Natural killer cell (primary cell): ENCODE results near the gene LSM14A. TPM values are rescaled to one million over a fixed set of nuclear protein-coding genes. Genes with fewer than 3 reads are reported as not detected.
"Not testable (repeated sequence)": the region's sequence is repeated elsewhere in the genome, so short reads cannot be mapped to it uniquely, and the experiment has no call there.

Experiments used
- ATAC-seq, 3 donors: fragments of 150-1000 bp in 2 of 3; fragments of 200-7000 bp in 1 of 3; cut with Tn5 transposase; 1 replicate in 1 of 3; 2 replicates in 2 of 3; pipeline ENCODE4 v1.10.0; 2021; ENCODE audit warnings: mild to moderate bottlenecking in 2 of 3, moderate library complexity in 2 of 3
- DNase-seq, 2 donors: peaks; one replicate each; pipeline versions ENCODE4 v3.0.0 to v3.0.0-alpha.2; 2013 to 2021; ENCODE audit warnings: mixed read lengths in 1 of 2
- H3K27ac ChIP-seq: one replicate; pipeline ENCODE4 v1.5.1; 2013; ENCODE audit warnings: mild to moderate bottlenecking, low read length
- H3K27me3 ChIP-seq: one replicate; pipeline ENCODE4 v1.6.1; 2013; ENCODE audit warnings: low read length; ENCODE audit not compliant: control insufficient read depth, insufficient read depth
- H3K36me3 ChIP-seq: one replicate; pipeline ENCODE4 v1.6.1; 2013; ENCODE audit warnings: low read length; ENCODE audit not compliant: control insufficient read depth, insufficient read depth
- H3K4me1 ChIP-seq: one replicate; pipeline ENCODE4 v1.6.1; 2013; ENCODE audit warnings: low read length; ENCODE audit not compliant: control insufficient read depth, insufficient read depth
- H3K4me3 ChIP-seq: one replicate; pipeline ENCODE4 v1.5.1; 2013; ENCODE audit warnings: low read length
- H3K9me3 ChIP-seq: one replicate; pipeline ENCODE4 v1.6.1; 2013; ENCODE audit warnings: low read length; ENCODE audit not compliant: control insufficient read depth, insufficient read depth
- H3K27ac Mint-ChIP-seq, 2 donors: one replicate each; pipeline ENCODE4 v1.8.0; 2022; ENCODE audit warnings: mild to moderate bottlenecking in 2 of 2, mixed read lengths in 2 of 2, moderate library complexity in 1 of 2
- H3K27me3 Mint-ChIP-seq, 2 donors: one replicate each; pipeline ENCODE4 v1.8.0; 2022; ENCODE audit warnings: low read depth in 2 of 2, mixed read lengths in 2 of 2
- H3K36me3 Mint-ChIP-seq: one replicate; pipeline ENCODE4 v1.8.0; 2022; ENCODE audit warnings: mixed read lengths
- H3K4me1 Mint-ChIP-seq, 2 donors: one replicate each; pipeline ENCODE4 v1.8.0; 2022; ENCODE audit warnings: mixed read lengths in 2 of 2
- H3K4me3 Mint-ChIP-seq: one replicate; pipeline ENCODE4 v1.8.0; 2022; ENCODE audit warnings: mild to moderate bottlenecking, moderate library complexity, mixed read lengths
- H3K9me3 Mint-ChIP-seq, 2 donors: one replicate each; pipeline ENCODE4 v1.8.0; 2022; ENCODE audit warnings: mixed read lengths in 2 of 2
- CTCF ChIP-seq: fragments of 200-600 bp; IDR thresholded peaks from one replicate; pipeline ENCODE4 v1.8.0; 2022; ENCODE audit warnings: antibody characterized with exemption
- WGBS: methylation state at CpG from one replicate; pipeline ENCODE4 v1.1.7; 2013; ENCODE audit warnings: missing lambda C conversion rate; ENCODE audit not compliant: insufficient coverage; 5-methylcytosine and 5-hydroxymethylcytosine counted together
- intact Hi-C: fragments of 100-400 bp; cut with micrococcal nuclease; formaldehyde crosslinking; loops from one replicate; pipeline ENCODE4 v1.14.2; 2022
- total RNA-seq, 4 donors: library from RNA; stranded (reverse); fragments of 120-200 nt in 1 of 4; gene quantifications; one replicate each; pipeline versions ENCODE4 v1.2.3 to v1.2.4, GENCODE V29; 2013 to 2022

The LSM14A gene
- total RNA-seq, 3 donors from 2014 or later (not counting 1 experiment from before 2014, with no cell fraction given) = 201 to 246 (median 202) TPM

- 67% methylated on average over 2 of the region's 2 CpGs for WGBS
- no peak for TF ChIP-seq CTCF
- Histone ChIP-seq H3K27ac (no peak overlapping the region), H3K9me3 (no peaks in the 10 kb centered on the region), H3K4me1 (no peaks in the 10 kb centered on the region), H3K27me3 (no peaks in the 10 kb centered on the region), H3K4me3 (no peak overlapping the region), H3K36me3 (peaks cover 35% of the 10 kb centered on the region)
- ATAC-seq = no peak
- no peak overlapping the region for H3K4me3 Mint-ChIP-seq
- H3K4me1 Mint-ChIP-seq = peaks cover 38 to 48% of the 10 kb centered on the region in 2 donors
- H3K9me3 Mint-ChIP-seq = no peaks in the 10 kb centered on the region
- H3K36me3 Mint-ChIP-seq = peaks cover 7% of the 10 kb centered on the region
- intact Hi-C loops = no loop called here
- H3K27ac Mint-ChIP-seq = peak overlapping the region; percentile 70 to 77
- no peaks in the 10 kb centered on the region for H3K27me3 Mint-ChIP-seq
- no peak for DNase-seq
Observed at GRCh38 chr19:34193439-34193838, 21.1 kb downstream of the LSM14A start.

DNA sequence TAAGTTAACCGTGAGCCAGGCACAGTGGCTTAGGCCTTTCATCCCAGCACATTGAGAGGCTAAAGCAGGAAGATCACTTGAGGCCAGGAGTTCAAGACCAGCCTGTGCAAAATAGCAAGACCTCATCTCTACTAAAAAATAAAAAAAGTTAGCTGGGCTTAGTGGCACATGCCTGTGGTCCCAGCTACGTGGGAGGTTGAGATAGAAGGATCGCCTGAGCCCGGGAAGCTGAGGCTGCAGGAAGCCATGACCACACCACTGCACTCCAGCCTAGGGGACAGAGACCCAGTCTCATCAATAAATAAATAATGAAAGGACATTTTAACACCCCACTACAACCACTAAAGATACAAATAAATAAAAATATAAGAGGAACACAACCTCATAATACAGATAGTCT lies 21.6 kb downstream of the LSM14A start:
- ATAC-seq (no peak), DNase-seq (no peak)
- H3K9me3 ChIP-seq = no peaks in the 10 kb centered on the region
- H3K4me1 ChIP-seq = no peaks in the 10 kb centered on the region
- Mint-ChIP-seq H3K27ac (peak overlapping the region; percentile 70 to 77), H3K27me3 (no peaks in the 10 kb centered on the region), H3K4me1 (peaks cover 34 to 43% of the 10 kb centered on the region in 2 donors), H3K9me3 (no peaks in the 10 kb centered on the region), H3K4me3 (no peak overlapping the region), H3K36me3 (peaks cover 7% of the 10 kb centered on the region)
- H3K27ac ChIP-seq = no peak overlapping the region
- no peak overlapping the region for H3K4me3 ChIP-seq
- H3K27me3 ChIP-seq = no peaks in the 10 kb centered on the region
- 95% methylated on average over 1 of the region's 4 CpGs for WGBS
- intact Hi-C loops = no loop called here
- TF ChIP-seq CTCF = no peak
- peaks cover 35% of the 10 kb centered on the region for H3K36me3 ChIP-seq

DNA sequence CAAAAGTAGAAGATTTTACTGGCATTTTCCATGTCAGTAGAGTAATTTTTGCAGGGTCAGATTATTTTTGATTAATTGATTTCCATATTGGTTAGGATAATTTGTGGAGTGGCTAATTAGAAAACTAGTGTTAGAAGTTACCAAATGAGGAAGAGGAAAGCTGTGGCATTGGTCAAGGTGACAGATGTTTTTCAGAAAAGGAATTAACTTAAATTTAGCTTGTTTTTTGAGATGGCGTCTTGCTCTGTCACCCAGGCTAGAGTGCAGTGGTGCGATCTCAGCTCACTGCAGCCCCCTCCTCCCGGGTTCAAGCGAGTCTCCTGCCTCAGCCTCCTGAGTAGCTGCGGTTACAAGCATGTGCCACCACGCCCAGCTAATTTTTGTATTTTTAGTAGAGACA lies 28.8 kb downstream of the LSM14A start:
- Histone ChIP-seq H3K27me3 (no peaks in the 10 kb centered on the region), H3K27ac (no peak overlapping the region), H3K9me3 (no peaks in the 10 kb centered on the region), H3K4me1 (no peaks in the 10 kb centered on the region), H3K36me3 (peaks cover 51% of the 10 kb centered on the region), H3K4me3 (no peak overlapping the region)
- Mint-ChIP-seq H3K9me3 (no peaks in the 10 kb centered on the region), H3K27ac (peak overlapping the region in 1 of 2 donors; percentile 47), H3K36me3 (peaks cover 10% of the 10 kb centered on the region), H3K27me3 (no peaks in the 10 kb centered on the region), H3K4me3 (no peak overlapping the region), H3K4me1 (peaks cover 8 to 16% of the 10 kb centered on the region in 2 donors)
- WGBS = 62% methylated on average over 6 of the region's 6 CpGs
- TF ChIP-seq CTCF = no peak
- intact Hi-C loops = no loop called here
- no peak for ATAC-seq
- DNase-seq = no peak

GRCh38 chr19:34205324-34205723 lies 33.0 kb downstream of the LSM14A start:
- H3K27ac ChIP-seq, H3K4me1 ChIP-seq, H3K9me3 Mint-ChIP-seq, H3K36me3 Mint-ChIP-seq, DNase-seq, ATAC-seq, H3K4me3 ChIP-seq, H3K27me3 Mint-ChIP-seq, intact Hi-C loops, H3K9me3 ChIP-seq, H3K4me3 Mint-ChIP-seq, H3K27me3 ChIP-seq: not testable (repeated sequence)
- Mint-ChIP-seq H3K27ac (peak overlapping the region in 1 of 2 donors; percentile 30), H3K4me1 (peaks cover 7 to 10% of the 10 kb centered on the region in 2 donors)
- H3K36me3 ChIP-seq = peaks cover 40% of the 10 kb centered on the region
- WGBS = over 99% methylated on average over 6 of the region's 7 CpGs
